ENCODE results near the gene GAP43. TPM values are rescaled to one million over a fixed set of nuclear protein-coding genes. Genes with fewer than 3 reads are reported as not detected.

Gene GAP43, protein sequence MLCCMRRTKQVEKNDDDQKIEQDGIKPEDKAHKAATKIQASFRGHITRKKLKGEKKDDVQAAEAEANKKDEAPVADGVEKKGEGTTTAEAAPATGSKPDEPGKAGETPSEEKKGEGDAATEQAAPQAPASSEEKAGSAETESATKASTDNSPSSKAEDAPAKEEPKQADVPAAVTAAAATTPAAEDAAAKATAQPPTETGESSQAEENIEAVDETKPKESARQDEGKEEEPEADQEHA
- not detected for total RNA-seq

DNA sequence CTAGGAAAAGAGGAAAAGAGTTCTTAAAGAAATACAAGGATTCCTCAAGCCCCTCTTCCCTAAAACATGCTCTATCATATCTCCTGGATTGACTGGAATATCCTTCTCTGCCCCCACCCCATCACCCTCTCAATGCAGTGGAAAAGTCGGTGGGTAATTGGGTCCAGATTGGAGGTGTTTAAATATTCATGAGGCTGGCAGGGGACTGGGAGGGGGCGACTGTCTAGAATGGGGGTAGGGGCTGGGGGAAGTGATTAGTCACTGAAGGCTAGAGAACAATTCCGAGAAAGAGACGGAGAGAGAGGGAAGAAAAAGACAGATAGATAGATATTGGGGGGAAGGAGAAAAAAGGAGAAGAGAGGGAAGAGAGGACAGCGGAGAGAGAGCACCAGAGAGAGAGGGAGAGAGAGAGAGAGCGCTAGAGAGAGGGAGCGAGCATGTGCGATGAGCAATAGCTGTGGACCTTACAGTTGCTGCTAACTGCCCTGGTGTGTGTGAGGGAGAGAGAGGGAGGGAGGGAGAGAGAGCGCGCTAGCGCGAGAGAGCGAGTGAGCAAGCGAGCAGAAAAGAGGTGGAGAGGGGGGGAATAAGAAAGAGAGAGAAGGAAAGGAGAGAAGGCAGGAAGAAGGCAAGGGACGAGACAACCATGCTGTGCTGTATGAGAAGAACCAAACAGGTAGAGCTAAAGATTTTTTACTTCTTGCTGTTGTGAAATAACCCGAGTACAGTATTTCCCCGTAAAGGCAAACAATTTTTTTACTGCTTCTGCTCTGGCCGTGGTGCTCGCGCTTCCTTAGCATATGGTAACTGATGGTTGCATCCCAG is at the start of gene GAP43:
Gene GAP43 (plus strand): TSS at position 467 of the 825 bp plus-strand sequence. CDS start 180 bp downstream, at position 647.

